Renal cortex interstitium (tissue), 11 donors: ENCODE measurements around the gene TDRD9. TPM values are rescaled to one million over a fixed set of nuclear protein-coding genes. Genes with fewer than 3 reads are reported as not detected.

Experiments used
- DNase-seq, 11 donors: peaks; one replicate each; pipeline ENCODE4 v3.0.0-alpha.2; 2013; ENCODE audit warnings: low read depth in 9 of 11, low spot score in 4 of 11; ENCODE audit errors: extremely low read depth in 1 of 11
- polyA plus RNA-seq, 3 donors: library from polyadenylated mRNA; unstranded; fragments of 120-200 nt; gene quantifications; one replicate each; pipeline ENCODE4 v1.2.1, GENCODE V29; 2013; ENCODE audit not compliant: insufficient read length in 3 of 3

Gene TDRD9
- polyA plus RNA-seq, 3 donors, result 1.9 to 7.3 (median 3.8) TPM

GRCh38 chr14:104041430-104042104 lies 113.3 kb downstream of the TDRD9 start:
- DNase-seq, result no peak

GRCh38 chr14:104044016-104044415 lies 115.8 kb downstream of the TDRD9 start:
- DNase-seq, result no peak

- DNase-seq, result no peak
Observed at GRCh38 chr14:104047761-104048160, 119.5 kb downstream of the TDRD9 start.

GRCh38 chr14:104048758-104049507 lies 120.7 kb downstream of the TDRD9 start:
- DNase-seq, result peak in 3 of 11 donors; percentile 7 to 15 (median 11)

GRCh38 chr14:104049576-104050240 lies 121.5 kb downstream of the TDRD9 start:
- no peak for DNase-seq

GRCh38 chr14:104051092-104051813 lies 123.0 kb downstream of the TDRD9 start:
- no peak for DNase-seq

GRCh38 chr14:104054222-104054905 lies 126.1 kb downstream of the TDRD9 start:
- DNase-seq, result no peak

- no peak for DNase-seq
Observed at GRCh38 chr14:104062281-104062680, 134.0 kb downstream of the TDRD9 start.

- no peak for DNase-seq
Observed at GRCh38 chr14:104064003-104064402, 135.7 kb downstream of the TDRD9 start.

GRCh38 chr14:104066279-104066678 lies 138.0 kb downstream of the TDRD9 start:
- DNase-seq, result no peak

- DNase-seq, result no peak
Observed at GRCh38 chr14:104066719-104067295, 138.6 kb downstream of the TDRD9 start.

GRCh38 chr14:104069541-104069940 lies 141.3 kb downstream of the TDRD9 start:
- no peak for DNase-seq

GRCh38 chr14:104072586-104072985 lies 144.3 kb downstream of the TDRD9 start:
- no peak for DNase-seq

GRCh38 chr14:104073764-104074163 lies 145.5 kb downstream of the TDRD9 start:
- DNase-seq, result no peak

- no peak for DNase-seq
Observed at GRCh38 chr14:104075530-104076151, 147.4 kb downstream of the TDRD9 start.

GRCh38 chr14:104076743-104077142 lies 148.5 kb downstream of the TDRD9 start:
- no peak for DNase-seq

- peak; percentile 73 to 89 (median 81) for DNase-seq
Observed at GRCh38 chr14:104078031-104078455, 149.8 kb downstream of the TDRD9 start.
